Limb (tissue), 2 donors: ENCODE data around the gene GALNT16.
A peak's percentile ranks its signal among the peaks of the same experiment; 100 is the strongest.
"Not testable (repeated sequence)": the region's sequence is repeated elsewhere in the genome, so short reads cannot be mapped to it uniquely, and the experiment has no call there.

Experiments used
- DNase-seq, 2 donors: peaks; one replicate each; pipeline ENCODE4 v3.0.0-alpha.2; 2016; ENCODE audit errors: extremely low spot score in 2 of 2

GALNT16 gene

DNA sequence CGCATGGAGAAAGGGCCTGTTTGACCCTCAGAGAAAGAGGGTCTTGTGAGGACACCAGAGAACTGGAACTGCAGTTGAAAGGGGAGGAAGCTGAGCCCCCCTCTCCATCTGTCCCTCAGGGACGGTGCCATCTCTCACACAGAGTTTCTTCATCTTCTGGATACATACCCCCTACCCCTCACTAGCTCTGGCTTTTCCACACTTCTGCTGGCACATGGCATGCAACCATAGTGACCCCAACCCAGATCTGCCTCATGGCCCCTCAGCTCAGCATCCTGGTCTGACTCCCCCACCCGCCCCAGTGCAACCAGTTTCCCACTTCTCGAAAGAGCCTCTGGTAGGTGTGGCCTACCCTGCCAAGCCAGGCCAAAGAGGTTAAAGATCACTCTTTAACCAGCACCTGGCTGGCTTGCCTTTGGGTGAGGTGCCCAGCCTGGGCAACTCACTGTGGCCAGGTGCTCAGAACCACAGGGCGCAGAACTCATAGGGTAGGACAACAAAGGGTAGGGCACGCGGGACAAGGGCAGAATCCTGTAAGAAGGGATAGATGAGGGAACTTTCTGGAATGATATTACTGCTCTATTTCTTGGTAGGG, 25.8 kb downstream of the GALNT16 start:
- no peak for DNase-seq

DNA sequence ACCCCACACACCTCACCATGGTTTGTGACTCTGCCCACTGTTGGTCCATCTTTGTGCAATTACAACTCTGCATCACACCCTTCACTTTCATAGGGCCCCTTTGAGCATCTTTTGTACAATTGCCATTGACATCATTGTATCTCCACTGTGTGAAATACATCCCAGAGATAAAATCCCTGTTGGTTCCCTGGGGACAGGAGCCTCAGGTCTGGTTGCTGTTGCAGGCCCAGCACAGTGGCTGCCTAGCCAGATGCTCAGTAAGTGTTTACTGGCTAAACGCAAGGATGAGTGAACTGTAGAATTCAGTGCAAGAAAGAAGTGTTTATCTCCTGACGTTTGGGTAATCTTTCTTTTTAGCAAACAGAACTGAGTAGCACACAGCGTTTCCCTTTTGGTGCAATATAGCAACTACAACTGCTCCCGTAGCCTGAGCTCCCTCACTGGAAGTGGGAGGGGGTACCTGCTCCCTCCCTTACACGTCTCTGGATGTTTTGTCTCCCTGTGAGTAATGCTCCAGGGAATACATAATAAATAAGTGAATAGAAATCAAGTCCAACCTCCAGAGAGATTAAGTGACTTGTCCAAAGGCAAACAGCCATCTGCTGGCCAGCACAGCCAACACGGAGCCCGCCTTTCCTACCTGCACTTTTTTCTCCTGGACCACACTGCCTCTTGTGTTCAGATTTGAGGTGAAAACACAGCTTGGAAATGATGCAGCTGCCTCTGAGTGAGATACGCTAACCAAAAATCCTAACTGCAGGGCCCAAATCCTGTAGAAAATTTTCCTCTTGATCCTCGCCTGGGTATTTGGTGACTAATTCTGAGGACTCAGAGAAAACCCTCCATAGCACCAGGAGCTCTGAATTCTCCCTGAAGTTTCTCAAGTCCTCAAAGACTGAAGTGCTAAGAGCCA, 27.4 kb downstream of the GALNT16 start:
- DNase-seq, result no peak

DNA sequence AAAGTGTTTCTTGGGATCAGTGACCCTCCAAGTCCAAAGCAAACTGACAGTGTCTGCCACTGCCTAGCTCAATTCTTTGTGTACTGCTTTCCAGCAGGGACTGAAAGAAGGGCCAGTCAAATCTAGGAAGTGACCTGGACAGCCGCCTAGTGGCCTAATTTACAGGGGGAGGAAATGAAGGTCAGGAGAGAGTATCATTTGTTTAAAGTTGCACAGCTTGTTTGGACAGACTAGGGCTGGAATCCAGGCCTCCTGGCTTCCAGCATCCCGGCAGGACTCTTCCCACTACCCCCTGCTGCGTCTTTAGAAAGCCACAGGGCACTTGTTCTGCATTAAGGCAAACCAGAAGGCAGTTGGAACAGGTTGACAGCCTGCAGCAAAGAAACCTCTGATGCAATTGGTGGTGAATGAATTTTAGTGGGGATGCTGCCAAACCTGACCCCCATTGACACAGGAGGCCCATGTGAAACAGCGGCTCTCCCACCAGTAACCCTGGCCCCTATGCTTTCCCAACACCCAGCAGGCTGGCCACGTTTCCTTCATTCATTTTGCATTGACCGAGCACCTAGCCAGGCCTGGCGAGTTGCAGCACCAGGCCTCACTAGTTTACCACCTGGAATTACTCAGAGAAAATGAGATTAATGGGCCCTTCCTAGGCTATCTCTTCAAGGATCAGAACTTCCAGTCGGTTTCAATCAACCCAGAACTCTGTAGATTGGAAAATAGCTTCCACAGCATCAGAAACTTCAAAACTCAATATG, 28.2 kb downstream of the GALNT16 start:
- no peak for DNase-seq

DNA sequence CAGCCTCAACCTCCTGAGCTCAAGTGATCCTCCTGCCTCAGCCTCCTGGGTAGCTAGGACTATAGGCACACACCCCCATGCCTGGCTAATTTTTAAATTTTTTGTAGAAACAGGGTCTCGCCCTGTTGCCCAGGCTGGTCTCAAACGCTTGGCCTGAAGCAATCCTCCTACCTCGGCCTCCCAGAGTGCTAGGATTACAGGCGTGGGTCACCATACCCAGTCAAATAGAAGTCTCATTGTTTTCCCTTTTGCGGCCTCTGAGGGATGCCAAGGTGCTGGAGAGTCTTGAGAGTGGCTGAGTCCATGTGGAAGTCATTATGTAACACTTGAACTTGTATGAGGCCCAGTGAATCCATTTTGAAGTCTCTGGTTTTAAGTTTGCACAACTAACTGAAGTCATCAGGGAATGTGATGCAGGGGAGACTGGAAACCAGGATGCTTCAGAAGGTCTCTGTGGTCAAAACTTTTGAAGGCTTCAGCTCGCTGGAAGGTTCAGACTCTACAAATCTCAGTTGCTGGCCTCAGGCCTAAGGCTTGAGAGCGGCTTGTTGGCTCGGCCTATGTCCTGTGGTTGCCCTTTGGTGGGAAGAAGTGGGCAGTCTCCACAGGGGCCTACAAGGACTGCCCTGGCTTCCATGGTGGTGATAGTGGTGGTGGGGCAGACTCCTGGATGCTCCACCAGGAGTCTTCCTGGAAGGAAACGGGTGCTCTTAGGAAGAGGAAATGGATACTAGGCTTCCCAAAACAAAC, 29.2 kb downstream of the GALNT16 start:
- DNase-seq, result no peak

DNA sequence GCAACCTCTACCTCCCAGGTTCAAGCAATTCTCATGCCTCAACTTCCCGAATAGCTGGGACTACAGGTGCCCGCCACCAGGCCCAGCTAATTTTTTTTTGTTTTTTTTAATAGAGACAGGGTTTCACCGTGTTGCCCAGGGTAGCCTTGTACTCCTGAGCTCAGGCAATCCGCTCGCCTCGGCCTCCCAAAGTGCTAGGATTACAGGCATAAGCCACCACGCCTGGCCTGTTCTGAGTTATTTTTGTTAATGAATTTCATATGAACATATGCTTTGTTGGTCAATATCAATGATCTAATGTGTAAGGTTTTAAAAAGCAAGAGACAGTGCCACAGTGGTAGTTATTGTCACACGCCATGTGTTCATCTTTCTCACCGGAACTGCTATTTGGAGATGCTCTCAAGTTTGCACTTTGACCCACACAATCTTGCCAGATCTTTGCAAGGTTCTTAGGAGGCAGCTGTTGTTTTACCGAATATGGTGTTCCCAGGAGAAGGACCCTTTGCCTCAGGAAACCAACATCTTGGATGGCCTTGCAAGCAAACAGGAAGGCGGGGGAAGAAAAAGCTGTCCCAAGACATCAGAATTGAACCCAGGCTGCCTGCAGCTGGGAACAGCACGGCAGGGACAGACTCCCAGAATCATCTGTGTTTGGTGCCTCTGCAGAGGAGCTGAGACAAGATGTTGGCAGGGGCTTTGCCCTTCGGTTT, 30.0 kb downstream of the GALNT16 start:
- no peak for DNase-seq

DNA sequence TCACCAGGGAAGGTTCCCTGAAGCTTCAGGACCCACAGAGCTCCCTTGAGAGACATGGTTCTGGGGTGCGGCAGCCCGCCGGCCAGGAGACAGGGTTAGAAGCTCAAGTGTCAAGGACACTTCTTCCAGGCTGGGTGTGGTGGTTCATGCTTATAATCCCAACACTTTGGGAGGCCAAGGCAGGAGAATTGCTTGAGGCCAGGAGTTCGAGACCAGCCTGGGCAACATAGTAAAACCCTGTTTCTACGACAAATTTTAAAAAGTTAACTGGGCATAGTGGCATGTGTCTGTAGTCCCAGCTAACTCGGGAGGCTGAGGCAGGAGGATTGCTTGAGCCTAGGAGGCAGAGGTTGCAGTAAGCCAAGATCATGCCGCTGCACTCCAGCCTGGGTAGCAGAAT, 30.9 kb downstream of the GALNT16 start:
- not testable (repeated sequence) for DNase-seq

DNA sequence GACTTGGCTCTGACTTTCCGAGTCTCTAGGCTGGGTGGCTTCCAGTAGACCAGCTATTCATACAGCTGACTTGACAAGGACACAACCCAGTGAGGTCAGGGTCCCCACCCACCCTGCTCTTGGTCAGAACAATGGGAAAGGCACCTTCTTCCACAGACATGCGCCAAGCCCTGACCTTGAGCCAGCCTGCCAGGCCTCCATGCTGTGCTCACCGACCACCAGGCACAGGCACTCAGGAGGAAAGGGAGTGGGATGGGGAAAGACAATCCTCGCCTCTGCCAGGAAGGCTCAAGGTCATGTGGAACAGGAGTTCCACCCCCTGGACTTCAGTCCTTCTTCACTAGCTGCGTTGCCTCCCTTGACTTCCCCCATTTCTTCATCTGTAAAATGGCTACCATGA, 31.4 kb downstream of the GALNT16 start:
- no peak for DNase-seq

DNA sequence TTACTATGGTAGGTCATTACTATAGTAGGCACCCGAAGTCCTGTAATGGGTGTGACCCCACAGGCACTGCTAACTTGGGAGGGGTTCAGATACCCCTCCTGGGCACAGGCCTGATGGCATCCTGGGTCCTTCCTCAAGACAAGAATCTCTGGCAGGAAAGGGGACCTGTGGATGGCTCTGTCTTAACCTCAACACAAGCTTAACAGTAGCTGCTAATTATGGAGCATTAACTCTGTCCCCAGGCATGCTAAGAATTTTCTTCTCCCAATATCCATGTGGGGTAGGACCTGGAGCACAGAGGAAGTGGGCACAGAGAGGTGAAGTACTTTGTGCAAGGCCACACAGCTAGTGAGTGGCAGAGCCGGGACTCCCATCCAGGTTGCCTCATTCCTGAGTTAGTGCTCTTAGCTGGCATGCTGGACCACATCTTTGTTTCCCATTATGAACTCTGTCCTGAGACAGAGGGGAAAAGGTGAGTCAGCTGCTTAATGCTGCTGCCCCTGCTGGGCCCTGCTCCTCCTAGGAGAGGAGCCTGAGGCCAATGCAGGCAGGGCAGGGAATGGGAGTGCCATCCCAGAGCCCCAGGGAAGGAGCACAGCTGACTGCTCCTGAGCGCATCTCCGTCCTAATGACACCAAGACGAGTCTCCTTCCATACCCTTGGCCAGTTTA, 32.1 kb downstream of the GALNT16 start:
- no peak for DNase-seq

DNA sequence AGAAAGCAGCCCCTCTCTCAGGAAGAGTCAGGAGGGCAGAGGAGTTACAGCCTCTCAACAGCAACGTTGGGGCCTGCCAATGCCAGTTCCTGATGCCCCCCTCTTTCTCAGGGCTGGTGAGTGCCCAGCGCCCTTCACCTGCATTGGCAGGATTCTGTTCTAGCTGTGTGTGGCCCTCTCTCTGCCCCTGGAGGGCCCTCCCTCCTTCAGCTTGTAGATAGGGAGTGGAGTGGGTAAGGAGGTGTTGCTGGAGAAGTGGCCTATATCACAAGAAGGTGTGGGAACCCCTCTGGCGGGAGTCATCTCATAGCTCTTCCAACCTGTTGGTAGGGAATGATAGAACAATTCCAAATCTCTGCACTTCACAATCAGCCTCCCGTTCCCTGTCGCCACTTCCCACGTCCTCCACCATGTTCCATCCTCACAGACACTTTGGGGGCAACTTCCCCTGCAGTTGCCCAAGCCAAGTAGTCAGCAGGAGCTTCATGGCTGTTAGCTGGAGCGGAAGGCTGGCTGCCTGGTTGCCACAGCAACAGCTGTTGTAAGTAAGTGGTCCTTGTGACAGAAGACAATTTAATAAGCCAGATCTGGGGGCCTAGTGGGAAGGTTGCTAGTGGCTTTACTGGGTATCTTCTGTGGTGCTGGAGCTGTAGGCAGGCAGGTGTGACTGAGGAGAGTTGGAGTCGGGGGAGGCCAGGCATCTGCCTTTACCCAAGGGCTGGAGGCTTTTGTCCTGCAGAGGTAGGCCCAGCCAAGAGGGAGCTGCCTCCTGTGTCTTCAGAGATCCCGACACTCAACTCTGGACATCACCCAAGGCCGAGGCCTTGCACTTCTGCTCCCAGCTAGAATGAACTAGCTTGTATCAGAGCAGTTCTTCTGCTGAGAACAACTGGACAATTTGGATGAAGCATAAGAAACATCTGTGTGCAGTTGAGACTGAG, 38.4 kb downstream of the GALNT16 start:
- DNase-seq, result no peak

DNA sequence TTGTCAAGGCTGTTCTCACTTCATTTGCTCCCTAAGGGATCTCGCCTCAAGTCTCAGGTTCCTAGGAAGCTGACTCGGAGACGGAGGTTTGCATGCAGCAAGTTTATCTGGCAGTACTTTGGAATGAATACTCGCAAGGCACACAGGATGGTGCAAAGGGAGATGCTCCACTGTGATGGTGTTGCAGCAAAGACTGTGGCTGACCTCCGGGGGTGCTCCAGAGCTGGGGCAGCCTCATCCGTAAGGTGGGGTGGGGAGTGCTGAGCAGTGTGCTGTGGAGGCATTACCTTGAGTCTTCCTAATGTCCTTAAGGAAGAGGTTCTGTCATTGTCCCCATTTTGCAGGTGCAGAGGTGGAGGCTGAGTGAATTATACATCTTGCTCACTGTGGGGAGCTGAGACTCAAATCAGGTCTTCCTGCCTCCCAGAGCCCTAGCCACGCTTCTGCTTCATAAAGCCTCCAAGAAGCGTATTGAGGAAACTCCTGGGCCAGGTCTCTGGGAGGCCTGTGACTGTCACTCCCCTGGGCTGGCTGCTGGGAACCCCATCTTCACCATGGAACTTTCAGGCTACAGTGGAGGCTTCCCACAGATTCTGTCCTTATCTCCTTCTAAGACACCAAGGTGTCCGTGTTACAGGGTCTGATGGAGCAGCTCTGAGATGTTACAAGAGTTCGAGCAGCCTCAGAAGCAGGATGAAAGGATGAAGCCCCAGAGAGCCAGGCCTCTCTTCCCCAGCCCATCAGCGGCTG, 39.5 kb downstream of the GALNT16 start:
- DNase-seq, result no peak

DNA sequence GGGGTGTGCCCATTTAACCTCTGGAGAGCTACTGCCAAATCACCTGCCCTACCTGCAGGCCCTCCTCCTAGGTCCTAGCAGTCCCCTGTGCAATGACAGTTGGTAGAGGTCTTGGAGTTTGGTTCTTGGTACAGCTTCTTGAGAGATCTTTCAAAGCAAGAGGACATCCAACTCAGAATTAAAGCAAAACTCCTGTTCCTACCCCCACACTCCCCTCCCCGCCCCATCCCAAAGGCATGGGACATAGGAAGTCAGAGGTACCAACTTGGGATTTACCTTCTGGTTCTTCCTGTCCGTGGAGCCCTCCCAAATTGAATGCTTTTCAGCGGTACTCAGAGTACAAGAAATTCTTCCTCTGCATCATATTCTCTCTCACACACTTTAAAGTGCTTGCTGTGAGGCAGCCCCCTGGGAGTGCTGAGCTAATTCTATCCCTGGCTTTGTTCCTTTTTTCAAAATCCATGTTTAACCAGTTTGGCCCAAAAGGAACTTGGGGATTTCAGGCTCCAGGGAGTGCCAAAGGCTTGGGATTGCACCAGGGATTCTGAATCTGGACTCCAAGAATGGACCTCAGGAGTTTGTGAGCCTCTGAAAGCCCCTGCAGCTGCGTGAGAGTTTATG, 40.8 kb downstream of the GALNT16 start:
- DNase-seq, result peak in 1 of 2 donors; percentile 11

DNA sequence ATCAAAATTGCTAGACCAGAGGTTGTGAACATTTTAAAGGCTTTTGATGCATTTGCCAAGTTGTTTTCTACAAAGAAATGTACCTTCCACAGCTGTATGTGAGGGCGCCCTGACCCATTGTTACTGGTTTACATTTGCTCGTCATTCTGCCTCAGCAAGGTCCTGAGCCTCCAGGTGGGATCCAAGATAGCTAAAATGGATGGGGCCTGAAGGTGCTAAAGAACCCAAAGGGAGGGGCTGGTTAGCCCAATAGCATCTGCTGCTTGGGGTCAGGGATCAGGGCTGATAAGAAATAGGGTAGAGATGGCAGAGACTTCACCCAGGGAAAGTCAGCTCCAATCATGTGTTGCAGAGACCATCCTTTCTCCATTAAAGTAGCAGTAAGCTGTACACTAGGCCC, 43.1 kb downstream of the GALNT16 start:
- no peak for DNase-seq

DNA sequence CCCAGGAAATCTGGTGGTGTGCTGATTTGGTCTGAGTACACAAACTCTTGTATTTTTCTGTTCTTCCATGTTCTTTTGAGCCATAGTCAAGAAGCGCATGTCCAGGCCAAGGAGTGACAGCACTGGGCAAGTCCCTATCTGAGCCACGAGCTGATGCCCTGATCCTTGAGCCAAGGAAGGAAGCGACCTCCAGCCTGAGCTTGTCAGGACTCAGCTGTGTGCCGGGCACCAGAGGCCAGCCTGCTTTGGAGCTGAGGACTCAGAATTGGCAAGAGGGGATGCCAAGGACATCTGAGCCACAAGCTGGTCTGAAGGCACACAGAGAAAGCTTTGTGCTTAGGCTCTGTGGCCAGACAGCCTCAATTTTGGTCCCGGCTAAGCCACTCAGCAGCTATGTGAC, 52.6 kb downstream of the GALNT16 start:
- no peak for DNase-seq

DNA sequence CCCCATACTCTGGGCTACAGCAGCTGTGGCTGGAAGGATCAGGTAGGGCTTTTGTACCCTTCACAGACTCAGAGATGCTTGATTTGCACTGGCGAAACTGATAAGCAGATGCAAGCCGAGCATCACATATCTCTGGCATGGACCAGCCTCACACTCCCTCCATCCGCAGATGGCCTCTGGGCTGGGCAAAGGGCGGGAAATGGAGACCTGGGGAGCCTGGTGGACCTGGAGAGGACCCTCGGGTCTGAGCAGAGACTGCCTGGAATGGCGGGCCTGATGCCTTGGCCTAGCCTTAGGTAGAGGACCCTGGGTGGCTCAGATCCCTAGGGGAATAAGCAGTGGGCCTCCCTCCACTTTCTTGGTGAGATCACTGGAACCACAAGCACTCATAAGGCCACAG, 53.2 kb downstream of the GALNT16 start:
- DNase-seq, result no peak

DNA sequence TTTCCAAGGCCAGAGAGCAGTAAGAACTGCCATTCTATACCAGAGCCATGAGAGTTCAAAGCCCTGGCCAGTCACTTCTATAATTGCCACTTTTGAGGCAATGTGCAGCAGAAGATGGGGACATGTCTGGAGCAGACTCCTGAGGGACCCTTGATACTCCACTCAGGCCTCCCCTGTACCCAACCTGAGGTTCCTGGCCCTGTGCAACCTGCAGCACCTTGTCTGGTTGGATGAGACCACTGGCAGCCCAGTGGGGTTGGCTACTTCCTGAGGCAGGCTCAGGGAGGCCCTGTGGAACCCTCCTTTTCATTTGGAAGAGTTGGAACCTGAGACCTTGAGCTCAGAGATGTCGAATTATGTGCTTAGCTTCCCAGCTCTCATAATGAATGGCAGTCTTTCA, 54.4 kb downstream of the GALNT16 start:
- DNase-seq, result peak in 1 of 2 donors; percentile 9

DNA sequence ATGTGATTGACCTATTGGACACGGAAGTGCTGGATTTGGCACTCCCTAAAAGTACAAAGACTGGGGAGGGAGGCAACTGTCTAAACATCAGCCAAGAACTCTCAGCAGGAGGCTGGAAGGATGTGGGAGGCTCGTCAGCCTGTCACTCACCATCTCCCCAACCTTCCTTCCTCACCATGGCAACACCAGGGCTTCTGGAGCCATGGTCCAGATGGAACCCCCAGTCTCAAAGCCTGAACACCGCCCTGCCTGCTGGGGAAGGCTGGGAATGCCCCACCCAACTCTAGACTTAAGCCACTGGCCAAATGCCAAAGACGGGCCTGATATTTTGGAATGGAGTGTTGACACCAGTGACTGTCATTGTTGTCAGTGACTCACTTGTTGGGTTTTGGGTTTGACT, 55.3 kb downstream of the GALNT16 start:
- peak in 1 of 2 donors; percentile 23 for DNase-seq

DNA sequence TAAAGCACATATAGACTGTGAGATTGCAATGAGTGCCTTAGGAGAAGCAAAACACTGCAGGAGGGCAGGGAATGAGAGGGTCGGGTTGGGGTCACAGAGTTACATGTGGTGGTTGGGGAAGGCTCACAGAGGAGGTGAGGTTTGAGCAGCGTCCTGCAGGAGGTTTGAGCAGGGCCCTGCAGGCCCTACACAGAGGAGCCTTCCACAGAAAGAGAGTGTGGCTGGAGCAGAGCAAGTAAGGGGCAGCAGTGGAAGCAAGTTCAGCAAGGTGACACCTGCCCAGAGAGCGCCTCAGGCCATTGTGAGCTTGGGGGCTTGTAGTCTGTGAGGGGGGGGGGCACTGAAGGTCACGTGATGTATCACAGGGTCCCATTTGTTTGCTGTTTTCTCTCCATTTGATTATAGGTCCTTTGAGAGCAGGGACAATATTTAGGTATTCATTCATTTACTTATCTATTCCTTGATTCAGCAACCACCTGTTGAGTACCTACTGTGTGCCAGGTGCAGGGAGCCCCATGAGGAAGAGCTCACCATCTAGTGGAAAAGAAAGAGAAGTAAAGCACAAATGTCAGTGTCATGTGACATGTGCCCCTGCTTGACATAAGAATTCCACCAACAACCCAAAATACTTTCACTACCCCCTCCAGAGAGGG, 56.6 kb downstream of the GALNT16 start:
- DNase-seq, result no peak
